H9 (cell line): ENCODE data around the gene NUBP1. TPM values are rescaled to one million over a fixed set of nuclear protein-coding genes. Genes with fewer than 3 reads are reported as not detected.

ENCODE experiments used
- DNase-seq: peaks from one replicate; pipeline ENCODE4 v3.0.0-alpha.2; 2017
- H2AFZ ChIP-seq: one replicate; pipeline ENCODE4 v1.6.1; 2013; ENCODE audit warnings: mild to moderate bottlenecking, low read length, control low read depth, moderate library complexity
- H2AK5ac ChIP-seq: 2 replicates; pipeline ENCODE4 v1.6.1; 2013; ENCODE audit warnings: low read length, control low read depth, mixed read lengths; ENCODE audit not compliant: insufficient read length
- H2BK120ac ChIP-seq: one replicate; pipeline ENCODE4 v1.6.1; 2013; ENCODE audit warnings: low read depth, mild to moderate bottlenecking, low read length, control low read depth, inconsistent platforms; ENCODE audit not compliant: poor library complexity, severe bottlenecking
- H2BK12ac ChIP-seq: 2 replicates; pipeline ENCODE4 v1.6.1; 2013; ENCODE audit warnings: low read length, control low read depth, mixed read lengths, low read depth; ENCODE audit not compliant: insufficient read length
- H2BK15ac ChIP-seq: 2 replicates; pipeline ENCODE4 v1.6.1; 2013; ENCODE audit warnings: low read depth, low read length, control low read depth
- H2BK20ac ChIP-seq: one replicate; pipeline ENCODE4 v1.6.1; 2013; ENCODE audit warnings: low read depth, mild to moderate bottlenecking, low read length, control low read depth, inconsistent platforms; ENCODE audit not compliant: poor library complexity, severe bottlenecking
- H2BK5ac ChIP-seq: 2 replicates; pipeline ENCODE4 v1.6.1; 2013; ENCODE audit warnings: low read length, control low read depth, mixed read lengths; ENCODE audit not compliant: insufficient read length
- H3K14ac ChIP-seq: 2 replicates; pipeline ENCODE4 v1.6.1; 2013; ENCODE audit warnings: low read length, control low read depth; ENCODE audit not compliant: insufficient read depth
- H3K18ac ChIP-seq: 2 replicates; pipeline ENCODE4 v1.6.1; 2013; ENCODE audit warnings: low read depth, mild to moderate bottlenecking, mixed read lengths, low read length, control low read depth; ENCODE audit not compliant: insufficient read length
- H3K23ac ChIP-seq: 2 replicates; pipeline ENCODE4 v1.6.1; 2013; ENCODE audit warnings: low read length, control low read depth, mixed read lengths, low read depth; ENCODE audit not compliant: insufficient read length
- H3K23me2 ChIP-seq: 2 replicates; pipeline ENCODE4 v1.6.1; 2013; ENCODE audit warnings: low read depth, mild to moderate bottlenecking, mixed read lengths, low read length, control low read depth; ENCODE audit not compliant: insufficient read length, poor library complexity, severe bottlenecking
- H3K27ac ChIP-seq: 2 replicates; pipeline ENCODE4 v1.5.1; 2013; ENCODE audit warnings: low read length, control low read depth, mixed read lengths, low read depth; ENCODE audit not compliant: insufficient read length
- H3K27me3 ChIP-seq: 2 replicates; pipeline ENCODE4 v1.6.1; 2013; ENCODE audit warnings: low read length, control low read depth, inconsistent platforms; ENCODE audit not compliant: insufficient read depth
- H3K4ac ChIP-seq: 2 replicates; pipeline ENCODE4 v1.6.1; 2013; ENCODE audit warnings: low read depth, mild to moderate bottlenecking, control low read depth, inconsistent platforms, low read length, moderate library complexity
- H3K4me1 ChIP-seq: 2 replicates; pipeline ENCODE4 v1.6.1; 2013; ENCODE audit warnings: low read length, control low read depth, inconsistent platforms; ENCODE audit not compliant: insufficient read depth
- H3K4me2 ChIP-seq: 2 replicates; pipeline ENCODE4 v1.6.1; 2013; ENCODE audit warnings: low read length, control low read depth, mixed read lengths; ENCODE audit not compliant: insufficient read length, insufficient read depth
- H3K56ac ChIP-seq: 2 replicates; pipeline ENCODE4 v1.6.1; 2013; ENCODE audit warnings: low read depth, mild to moderate bottlenecking, mixed read lengths, low read length, control low read depth; ENCODE audit not compliant: insufficient read length
- H3K79me1 ChIP-seq: 2 replicates; pipeline ENCODE4 v1.6.1; 2013; ENCODE audit warnings: low read depth, mild to moderate bottlenecking, moderate library complexity, low read length, control low read depth, inconsistent platforms; ENCODE audit not compliant: insufficient read depth, poor library complexity, severe bottlenecking
- H3K79me2 ChIP-seq: 2 replicates; pipeline ENCODE4 v1.6.1; 2013; ENCODE audit warnings: low read length, control low read depth, inconsistent platforms; ENCODE audit not compliant: insufficient read depth
- H3K9ac ChIP-seq: 2 replicates; pipeline ENCODE4 v1.6.1; 2013; ENCODE audit warnings: low read length, control low read depth, mixed read lengths; ENCODE audit not compliant: insufficient read length; ENCODE audit errors: extremely low read depth
- H3K9me3 ChIP-seq: one replicate; pipeline ENCODE4 v1.6.1; 2013; ENCODE audit warnings: low read depth, low read length, inconsistent platforms; ENCODE audit not compliant: control insufficient read depth
- H3T11ph ChIP-seq: one replicate; pipeline ENCODE4 v1.6.1; 2013; ENCODE audit warnings: mild to moderate bottlenecking, low read length, control low read depth, inconsistent platforms
- H4K20me1 ChIP-seq: one replicate; pipeline ENCODE4 v1.6.1; 2013; ENCODE audit not compliant: control insufficient read depth, insufficient read length, insufficient read depth
- H4K5ac ChIP-seq: 2 replicates; pipeline ENCODE4 v1.6.1; 2013; ENCODE audit warnings: low read depth, mild to moderate bottlenecking, mixed read lengths, low read length, control low read depth; ENCODE audit not compliant: insufficient read length
- H4K8ac ChIP-seq: replicated peaks from 2 replicates; pipeline ENCODE4 v1.6.1; 2013; ENCODE audit warnings: low read length, control low read depth, mixed read lengths, low read depth; ENCODE audit not compliant: insufficient read length
- H4K91ac ChIP-seq: 2 replicates; pipeline ENCODE4 v1.6.1; 2013; ENCODE audit warnings: low read depth, mild to moderate bottlenecking, moderate library complexity, mixed read lengths, low read length, control low read depth; ENCODE audit not compliant: insufficient read length
- H3K27ac Mint-ChIP-seq, 3 experiments: 2 replicates in 2 of 3; 3 replicates in 1 of 3; pipeline ENCODE4 v1.8.0; 2020 to 2021; ENCODE audit warnings: mixed read lengths in 3 of 3, mild to moderate bottlenecking in 1 of 3, moderate library complexity in 1 of 3
- H3K27me3 Mint-ChIP-seq: 2 replicates; pipeline ENCODE4 v1.8.0; 2021; ENCODE audit warnings: low read depth, mild to moderate bottlenecking, moderate library complexity, mixed read lengths
- H3K36me3 Mint-ChIP-seq, 3 experiments: 2 replicates in 2 of 3; 3 replicates in 1 of 3; pipeline ENCODE4 v1.8.0; 2020 to 2021; ENCODE audit warnings: low read depth in 3 of 3, mixed read lengths in 3 of 3; ENCODE audit not compliant: insufficient read depth in 1 of 3
- H3K4me1 Mint-ChIP-seq, 2 experiments: 2 replicates each; pipeline ENCODE4 v1.8.0; 2020; ENCODE audit warnings: mixed read lengths in 2 of 2
- H3K4me3 Mint-ChIP-seq, 2 experiments: 2 replicates in 1 of 2; 3 replicates in 1 of 2; pipeline ENCODE4 v1.8.0; 2020 to 2021; ENCODE audit warnings: mild to moderate bottlenecking in 2 of 2, mixed read lengths in 2 of 2, moderate library complexity in 1 of 2
- H3K9me3 Mint-ChIP-seq, 2 experiments: 2 replicates in 1 of 2; 3 replicates in 1 of 2; pipeline ENCODE4 v1.8.0; 2020; ENCODE audit warnings: mild to moderate bottlenecking in 2 of 2, mixed read lengths in 2 of 2, moderate library complexity in 1 of 2
- WGBS: extraction: QIAGEN DNeasy Blood & Tissue Kit; methylation state at CpG from one replicate; pipeline ENCODE4 v1.1.7; 2013; ENCODE audit warnings: missing lambda C conversion rate, low lambda C conversion rate, mixed read lengths; ENCODE audit not compliant: insufficient read length; ENCODE audit errors: extremely low coverage; 5-methylcytosine and 5-hydroxymethylcytosine counted together
- total RNA-seq: library from RNA; stranded (reverse); gene quantifications from 2 replicates; pipeline ENCODE4 v1.2.1, GENCODE V29; 2021
- TF ChIP-seq, protein P1 (sequence below): fragments of 200-600 bp; sonication (generic); conservative IDR thresholded peaks from 3 replicates; pipeline ENCODE4 v1.8.0; 2021; ENCODE audit warnings: antibody characterized with exemption, mild to moderate bottlenecking

NUBP1 gene
- total RNA-seq, 1 experiment from 2014 or later, result 36.5 TPM

DNA sequence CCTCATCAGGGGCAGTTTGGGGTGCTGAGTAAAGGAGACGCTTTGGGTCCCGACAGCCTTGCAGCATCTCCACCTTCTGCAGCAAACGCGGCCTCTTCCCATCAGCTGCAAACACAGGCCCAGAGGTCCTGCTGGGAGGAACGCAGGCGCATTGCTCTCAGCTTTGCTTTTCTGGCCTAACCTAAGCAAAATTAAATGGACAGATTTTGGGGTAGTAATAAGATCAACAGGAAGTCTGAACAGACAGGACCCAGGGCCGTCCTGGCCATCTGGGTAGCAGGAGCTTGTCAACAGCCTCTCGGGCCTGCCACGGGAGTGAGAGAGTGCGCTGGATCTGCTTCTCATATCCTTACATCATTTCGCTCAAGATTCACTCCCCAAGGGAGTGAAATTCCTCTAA, 7.2 kb downstream of the NUBP1 start:
- TF ChIP-seq, protein P1, sequence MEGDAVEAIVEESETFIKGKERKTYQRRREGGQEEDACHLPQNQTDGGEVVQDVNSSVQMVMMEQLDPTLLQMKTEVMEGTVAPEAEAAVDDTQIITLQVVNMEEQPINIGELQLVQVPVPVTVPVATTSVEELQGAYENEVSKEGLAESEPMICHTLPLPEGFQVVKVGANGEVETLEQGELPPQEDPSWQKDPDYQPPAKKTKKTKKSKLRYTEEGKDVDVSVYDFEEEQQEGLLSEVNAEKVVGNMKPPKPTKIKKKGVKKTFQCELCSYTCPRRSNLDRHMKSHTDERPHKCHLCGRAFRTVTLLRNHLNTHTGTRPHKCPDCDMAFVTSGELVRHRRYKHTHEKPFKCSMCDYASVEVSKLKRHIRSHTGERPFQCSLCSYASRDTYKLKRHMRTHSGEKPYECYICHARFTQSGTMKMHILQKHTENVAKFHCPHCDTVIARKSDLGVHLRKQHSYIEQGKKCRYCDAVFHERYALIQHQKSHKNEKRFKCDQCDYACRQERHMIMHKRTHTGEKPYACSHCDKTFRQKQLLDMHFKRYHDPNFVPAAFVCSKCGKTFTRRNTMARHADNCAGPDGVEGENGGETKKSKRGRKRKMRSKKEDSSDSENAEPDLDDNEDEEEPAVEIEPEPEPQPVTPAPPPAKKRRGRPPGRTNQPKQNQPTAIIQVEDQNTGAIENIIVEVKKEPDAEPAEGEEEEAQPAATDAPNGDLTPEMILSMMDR, result no peak
- Histone ChIP-seq H3K4me2 (no peak overlapping the region), H3K4ac (no peak overlapping the region), H3K79me2 (no peaks in the 10 kb centered on the region; the same call in 1 of the 2 replicates), H2AFZ (no peak overlapping the region), H2BK5ac (no peak overlapping the region), H2BK20ac (no peak overlapping the region), H4K91ac (no peak overlapping the region), H3K23me2 (no peaks in the 10 kb centered on the region), H2BK12ac (no peak overlapping the region), H3K27ac (no peak overlapping the region), H3K18ac (peak overlapping the region; percentile 53), H4K8ac (no peak overlapping the region), H3K9ac (no peak overlapping the region), H2BK120ac (no peak overlapping the region), H3T11ph (no peak overlapping the region), H3K23ac (no peak overlapping the region), H3K14ac (no peak overlapping the region), H3K56ac (no peak overlapping the region), H3K4me1 (no peaks in the 10 kb centered on the region), H2BK15ac (no peak overlapping the region), H4K20me1 (no peaks in the 10 kb centered on the region), H3K9me3 (no peaks in the 10 kb centered on the region), H2AK5ac (no peak overlapping the region), H3K79me1 (no peaks in the 10 kb centered on the region), H4K5ac (no peak overlapping the region), H3K27me3 (no peaks in the 10 kb centered on the region)
- Mint-ChIP-seq H3K9me3 (no peaks in the 10 kb centered on the region), H3K4me1 (no peaks in the 10 kb centered on the region), H3K4me3 (no peak overlapping the region), H3K27ac (no peak overlapping the region; a peak in 1 of 7 replicates), H3K36me3 (peaks cover 0 to 47% (median 4%) of the 10 kb centered on the region in 3 experiments; a peak in 4 of 7 replicates), H3K27me3 (no peaks in the 10 kb centered on the region)
- no CpG with 5 or more reads among the region's 11 CpGs for WGBS
- DNase-seq, result no peak
